Left kidney (tissue), 8 donors: ENCODE measurements around the gene ZNF660. TPM values are rescaled to one million over a fixed set of nuclear protein-coding genes. Genes with fewer than 3 reads are reported as not detected.
"Not testable (repeated sequence)": the region's sequence is repeated elsewhere in the genome, so short reads cannot be mapped to it uniquely, and the experiment has no call there.

Experiments used
- DNase-seq: peaks from one replicate; pipeline ENCODE4 v3.0.0-alpha.2; 2013
- long read RNA-seq, 8 donors: transcript quantifications; one replicate each; lab custom pipeline, GENCODE V29; 2026
- polyA plus RNA-seq: library from polyadenylated mRNA; unstranded; fragments of 120-200 nt; gene quantifications from one replicate; pipeline ENCODE4 v1.2.1, GENCODE V29; 2013; ENCODE audit not compliant: insufficient read length

The ZNF660 gene
- polyA plus RNA-seq: 15.9 TPM
- long read RNA-seq, donor 1, full-length matches to known transcripts: 2 of 2 reads
- long read RNA-seq, donor 1, partial matches to known transcripts: 0 of 2 reads
- long read RNA-seq, donor 1, other reads (novel, unspliced or antisense): 0 of 2 reads
- long read RNA-seq, donor 2, full-length matches to known transcripts: 1 of 1 reads
- long read RNA-seq, donor 2, partial matches to known transcripts: 0 of 1 reads
- long read RNA-seq, donor 2, other reads (novel, unspliced or antisense): 0 of 1 reads
- long read RNA-seq, donor 3, full-length matches to known transcripts: 1 of 1 reads
- long read RNA-seq, donor 3, partial matches to known transcripts: 0 of 1 reads
- long read RNA-seq, donor 3, other reads (novel, unspliced or antisense): 0 of 1 reads
- long read RNA-seq, donor 4: 0 reads
- long read RNA-seq, donor 5, full-length matches to known transcripts: 3 of 3 reads
- long read RNA-seq, donor 5, partial matches to known transcripts: 0 of 3 reads
- long read RNA-seq, donor 5, other reads (novel, unspliced or antisense): 0 of 3 reads
- long read RNA-seq, donor 6: 0 reads
- long read RNA-seq, donor 7, full-length matches to known transcripts: 3 of 3 reads
- long read RNA-seq, donor 7, partial matches to known transcripts: 0 of 3 reads
- long read RNA-seq, donor 7, other reads (novel, unspliced or antisense): 0 of 3 reads
- long read RNA-seq, donor 8, full-length matches to known transcripts: 1 of 1 reads
- long read RNA-seq, donor 8, partial matches to known transcripts: 0 of 1 reads
- long read RNA-seq, donor 8, other reads (novel, unspliced or antisense): 0 of 1 reads

GRCh38 chr3:44584646-44585501 is at the start of gene ZNF660:
Gene ZNF660 (plus strand): TSS chr3:44584964. CDS start chr3:44594194, 9,230 bp downstream.
- DNase-seq: peak; percentile 90

DNA sequence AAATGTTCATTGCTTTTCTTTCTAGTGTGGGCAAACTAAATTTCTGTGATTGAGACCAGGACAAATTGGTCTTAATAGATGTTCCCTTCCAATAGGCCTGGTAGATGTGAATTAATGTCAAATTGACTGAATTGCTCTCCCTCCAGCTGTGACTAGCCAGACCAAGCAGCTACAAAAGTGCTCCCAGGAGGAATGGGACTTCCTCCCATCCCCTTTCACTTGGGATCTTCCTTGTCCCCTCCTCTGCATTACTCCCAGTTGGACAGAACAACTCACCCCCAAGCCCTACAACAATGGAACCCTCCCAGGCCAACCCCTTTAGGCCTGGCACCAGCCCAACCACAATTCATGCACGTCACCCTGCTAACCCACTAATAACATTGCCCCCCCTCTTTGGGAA is 49.4 kb upstream of the ZNF660 start:
- DNase-seq: no peak

DNA sequence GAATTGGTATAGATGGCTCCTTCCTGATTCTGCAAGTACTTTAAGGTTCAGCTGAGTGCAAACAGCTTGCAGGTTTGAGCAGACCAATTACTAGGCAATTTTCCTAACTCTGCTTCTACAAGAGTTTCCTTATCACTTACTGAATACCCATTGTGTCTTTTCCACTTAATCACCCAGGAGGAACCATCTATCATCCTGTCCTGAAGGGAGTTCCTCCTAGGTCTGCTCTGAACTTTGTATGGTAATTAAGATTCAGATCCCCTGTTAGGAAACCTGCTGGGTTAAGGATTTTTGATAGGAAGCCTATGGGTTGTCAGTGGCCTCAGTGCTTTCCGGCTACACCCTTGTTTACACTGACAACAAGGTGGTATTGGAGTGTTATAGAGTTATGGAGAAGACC is 40.0 kb upstream of the ZNF660 start:
- DNase-seq: not testable (repeated sequence)

DNA sequence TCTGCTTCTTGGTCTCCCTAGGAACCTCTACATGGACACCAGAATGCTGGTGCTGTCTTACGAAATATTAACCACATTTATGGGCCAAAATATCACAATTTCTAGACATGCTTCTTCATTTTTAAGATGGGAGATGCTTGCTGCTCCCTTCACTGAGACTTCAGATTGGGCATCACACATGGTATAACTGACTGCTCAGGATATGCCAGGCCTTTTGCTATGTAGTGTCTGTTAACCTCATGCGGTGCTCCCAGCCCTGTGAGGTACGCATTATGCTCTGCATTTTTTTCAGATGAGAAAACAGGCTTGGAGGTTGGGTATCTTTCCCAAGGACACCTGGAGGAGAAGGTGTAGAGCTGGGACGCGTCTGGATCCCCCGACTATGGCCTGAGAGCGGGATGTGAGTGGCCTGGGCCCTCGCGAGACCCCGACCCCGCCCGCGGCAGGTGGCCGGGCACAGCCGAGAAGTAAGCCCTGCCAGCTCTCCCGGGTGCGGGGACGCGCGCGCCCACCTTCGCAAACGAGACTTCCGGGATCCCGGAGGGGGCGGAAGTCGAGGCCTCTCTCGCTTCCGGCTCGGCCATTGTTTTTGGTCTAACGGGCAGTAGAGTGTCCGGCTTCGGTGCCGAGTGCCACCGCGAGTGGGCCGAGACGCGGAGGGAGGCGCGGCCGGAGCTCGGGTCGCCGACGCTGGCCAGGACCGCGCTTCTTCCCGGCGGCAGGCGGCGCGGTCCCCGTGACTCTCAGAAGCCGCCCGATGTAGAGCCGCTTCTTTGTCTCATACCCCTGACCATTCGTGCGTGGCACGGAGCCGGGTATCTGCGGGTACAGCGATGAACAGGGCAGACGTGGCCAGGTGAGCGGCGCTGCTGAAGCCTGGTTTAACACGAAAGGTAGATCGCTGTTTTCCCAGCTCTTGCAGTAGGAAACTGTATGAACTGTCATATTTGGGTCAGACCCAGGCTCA is 29.9 kb upstream of the ZNF660 start, which contains the start of gene ZKSCAN7:
Gene ZKSCAN7, plus strand, starts transcription at position 568 of the 967 bp plus-strand sequence. CDS start 1,855 bp downstream, outside the sequence.
- DNase-seq: peak; percentile 66

DNA sequence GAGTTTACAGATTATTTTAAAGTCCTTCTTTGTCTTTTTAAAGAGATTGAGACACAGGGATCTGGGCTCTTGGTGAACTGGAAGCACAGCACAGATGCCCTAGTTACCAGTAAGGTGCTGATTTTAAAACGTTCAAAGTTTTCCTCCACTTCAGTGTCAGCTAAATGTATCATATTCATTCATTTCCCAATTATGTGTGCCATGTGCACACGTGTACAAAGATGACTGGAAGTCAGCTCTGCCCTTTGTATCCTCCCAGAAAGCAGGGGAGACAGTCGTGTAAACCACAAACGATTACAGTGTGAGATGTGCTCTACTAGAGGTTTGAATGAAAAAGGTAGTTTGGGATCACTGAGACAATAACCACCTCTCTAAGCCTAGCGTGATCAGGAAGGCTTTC is 29.0 kb upstream of the ZNF660 start:
- peak; percentile 5 for DNase-seq

DNA sequence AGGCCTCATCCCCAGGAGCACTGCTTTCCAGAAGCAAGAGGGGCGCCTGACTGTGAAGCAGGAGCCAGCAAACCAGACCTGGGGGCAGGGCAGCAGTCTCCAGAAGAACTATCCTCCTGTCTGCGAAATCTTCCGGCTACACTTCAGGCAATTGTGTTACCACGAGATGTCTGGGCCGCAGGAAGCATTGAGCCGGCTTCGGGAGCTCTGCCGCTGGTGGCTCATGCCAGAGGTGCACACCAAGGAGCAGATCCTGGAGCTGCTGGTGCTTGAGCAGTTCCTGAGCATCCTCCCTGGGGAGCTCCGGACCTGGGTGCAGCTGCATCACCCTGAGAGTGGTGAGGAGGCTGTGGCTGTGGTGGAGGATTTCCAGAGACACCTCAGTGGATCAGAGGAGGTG is 27.7 kb upstream of the ZNF660 start:
- DNase-seq: no peak

DNA sequence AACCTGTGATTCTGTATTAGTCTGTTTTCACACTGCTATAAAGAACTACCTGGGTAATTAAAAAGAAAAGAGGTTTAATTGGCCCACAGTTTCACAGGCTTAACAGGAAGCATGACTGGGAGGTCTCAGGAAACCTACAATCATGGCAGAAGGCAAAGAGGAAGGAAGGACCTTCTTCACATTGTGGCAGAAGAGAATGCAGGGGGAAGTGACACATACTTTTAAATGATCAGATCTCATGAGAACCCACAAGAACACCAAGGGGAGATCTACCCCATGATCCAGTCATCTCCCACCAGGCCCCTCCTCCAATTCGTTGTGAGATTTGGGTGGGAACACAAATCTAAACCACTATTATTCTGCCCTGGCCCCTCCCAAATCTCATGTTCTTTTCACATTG is 23.7 kb upstream of the ZNF660 start:
- DNase-seq: no peak

DNA sequence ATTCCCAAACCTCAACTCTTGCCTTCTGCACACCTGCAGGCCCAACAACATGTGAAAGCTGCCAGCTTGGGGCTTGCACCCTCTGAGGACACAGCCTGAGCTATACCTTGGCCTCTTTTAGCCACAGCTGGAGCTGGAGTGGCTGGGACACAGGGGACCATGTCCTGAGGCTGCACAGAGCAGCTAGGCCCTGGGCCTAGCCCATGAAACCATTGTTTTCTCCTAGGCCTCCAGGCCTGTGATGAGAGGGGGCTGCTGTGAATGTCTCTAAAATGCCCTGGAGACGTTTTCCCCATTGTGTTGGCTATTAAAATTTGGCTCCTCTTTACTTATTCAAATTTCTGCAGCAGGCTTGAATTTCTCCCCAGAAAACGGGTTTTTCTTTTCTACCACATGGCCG is 22.6 kb upstream of the ZNF660 start:
- no peak for DNase-seq

DNA sequence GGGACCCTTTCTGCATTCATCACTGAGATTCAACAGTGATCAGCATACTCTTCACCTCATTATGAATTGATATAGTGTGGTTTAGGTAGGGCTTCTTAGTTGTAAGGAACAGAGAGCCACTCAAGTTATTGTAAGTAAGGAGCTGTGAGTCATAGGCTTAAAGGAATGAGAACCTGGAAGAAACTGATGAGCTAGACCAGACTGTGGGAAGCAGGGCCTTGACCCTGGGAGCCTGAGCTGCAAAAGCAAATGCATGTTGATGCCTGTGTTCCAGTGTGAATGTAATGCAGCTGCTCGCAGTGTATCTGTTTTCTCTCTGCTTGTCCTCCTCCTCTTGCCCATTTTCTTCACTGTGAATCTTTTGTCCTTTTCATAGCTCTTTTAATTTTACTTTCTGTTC is 16.2 kb upstream of the ZNF660 start:
- no peak for DNase-seq

- no peak for DNase-seq
Measured at GRCh38 chr3:44571024-44571423, 13.7 kb upstream of the ZNF660 start.

DNA sequence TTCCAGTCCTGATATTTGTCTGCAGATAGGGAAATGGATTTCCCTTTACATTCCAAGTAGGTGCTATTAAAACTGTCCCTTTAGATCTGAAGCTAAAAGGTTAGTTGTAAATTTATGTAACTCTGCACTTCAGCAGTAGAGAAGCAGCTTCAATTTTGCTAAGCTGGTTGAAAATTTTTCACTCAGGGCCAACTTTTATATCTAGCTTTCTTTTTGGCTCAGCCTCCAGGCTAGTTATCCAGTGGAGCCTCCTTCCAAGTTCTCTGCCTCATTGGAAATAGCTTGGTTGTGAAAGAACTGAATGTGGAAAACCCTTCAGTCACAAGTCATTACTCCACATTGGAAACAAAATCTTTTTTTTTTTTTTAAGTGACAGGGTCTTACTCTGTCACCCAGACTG is 8.2 kb upstream of the ZNF660 start:
- DNase-seq: no peak

GRCh38 chr3:44577354-44577952 is 7.3 kb upstream of the ZNF660 start:
- DNase-seq: not testable (repeated sequence)

- not testable (repeated sequence) for DNase-seq
Measured at GRCh38 chr3:44578316-44578715, 6.4 kb upstream of the ZNF660 start.

DNA sequence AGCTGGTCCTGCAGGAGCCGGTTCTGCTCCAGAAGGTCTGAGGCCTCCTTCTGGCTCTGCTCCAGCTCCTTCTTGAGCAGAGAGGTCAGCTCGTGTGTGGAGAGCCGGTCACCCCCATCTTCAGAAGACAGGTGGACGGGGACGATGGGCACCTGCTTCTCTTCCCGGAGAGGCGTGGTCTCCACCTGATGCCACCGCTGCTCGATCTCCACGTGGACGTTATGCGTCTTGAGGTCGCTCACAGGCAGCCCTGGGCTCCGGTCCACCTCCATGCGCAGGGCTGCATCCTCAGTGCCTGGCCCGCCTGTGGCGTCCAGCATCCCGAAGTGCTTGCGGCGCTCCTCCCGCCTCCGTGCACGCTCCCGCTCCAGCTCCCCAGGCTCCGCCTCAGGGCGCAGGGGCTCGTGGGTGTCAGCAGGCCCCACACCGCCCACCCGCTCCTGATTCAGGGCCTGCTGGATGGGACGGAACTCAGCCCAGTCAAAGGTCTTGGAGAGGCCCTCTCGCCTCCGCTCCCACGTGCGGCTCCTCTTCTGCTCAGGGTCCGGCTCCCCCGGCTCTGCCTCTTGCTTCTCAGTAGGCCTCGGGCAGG is 5.7 kb upstream of the ZNF660 start:
- DNase-seq: not testable (repeated sequence)

DNA sequence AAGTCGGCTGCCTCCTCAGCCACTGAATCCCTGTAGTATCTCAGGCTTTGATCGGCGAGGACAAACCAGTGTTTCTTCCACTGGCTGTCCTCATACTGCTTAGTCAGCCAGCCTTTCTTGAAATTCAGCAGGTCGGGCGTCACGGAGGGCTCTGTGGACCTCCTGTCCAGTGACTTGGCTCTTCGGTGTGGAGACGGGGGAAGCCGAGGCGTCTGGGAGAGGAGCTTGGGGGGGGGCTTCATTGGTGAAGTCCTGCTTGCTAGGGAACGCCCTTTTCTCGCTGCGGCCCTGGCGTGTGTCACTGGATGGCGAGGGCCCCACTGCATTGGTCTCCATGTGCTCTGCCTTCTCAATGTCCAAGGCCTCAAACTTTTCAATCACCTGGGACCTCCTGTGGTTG is 5.0 kb upstream of the ZNF660 start:
- DNase-seq: not testable (repeated sequence)

- DNase-seq: not testable (repeated sequence)
Measured at GRCh38 chr3:44580971-44581370, 3.8 kb upstream of the ZNF660 start.

GRCh38 chr3:44596621-44597020 is 11.9 kb downstream of the ZNF660 start:
- no peak for DNase-seq

DNA sequence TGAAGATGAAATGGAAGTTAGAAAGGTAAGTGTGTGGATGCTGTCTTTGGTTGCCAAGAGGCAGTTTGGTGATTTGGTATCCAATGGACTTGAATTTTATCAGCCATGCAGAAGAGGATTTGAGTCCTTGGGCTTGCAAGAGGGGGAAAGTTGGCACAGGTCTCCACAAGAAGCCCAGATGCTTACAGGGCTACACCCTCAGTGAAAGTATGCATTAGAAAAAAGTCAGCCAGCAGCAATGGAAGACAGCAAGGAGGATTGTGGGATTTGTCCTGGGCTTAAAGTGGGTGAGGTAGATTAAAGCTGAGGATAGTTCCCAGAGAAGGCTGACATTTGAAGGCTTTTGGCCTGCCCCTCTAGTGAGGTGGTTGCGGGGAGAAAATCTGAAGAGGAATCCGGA is 17.0 kb downstream of the ZNF660 start:
- no peak for DNase-seq

DNA sequence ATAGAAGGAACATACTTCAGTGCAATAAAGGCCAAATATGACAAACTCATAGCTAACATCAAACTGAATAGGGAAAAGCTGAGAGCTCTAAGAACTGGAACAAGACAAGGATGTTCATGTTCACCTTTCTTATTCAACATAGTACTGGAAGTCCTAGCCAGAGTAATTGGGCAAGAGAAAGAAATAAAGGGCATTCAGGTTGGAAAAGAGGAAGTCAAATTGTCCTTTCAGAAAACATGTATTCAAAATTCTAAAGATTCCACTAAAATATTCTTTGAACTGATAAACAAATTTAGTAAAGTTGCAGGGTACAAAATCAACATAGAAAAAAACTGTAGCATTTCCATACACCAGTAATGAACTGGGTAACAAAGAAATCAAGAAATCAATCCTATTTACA is 27.9 kb downstream of the ZNF660 start:
- no peak for DNase-seq
